Activated CD8-positive, alpha-beta T cell treated with anti-CD3 and anti-CD28 coated beads for 36 hours (primary cell): ENCODE measurements around the gene PLEKHN1. TPM values are rescaled to one million over a fixed set of nuclear protein-coding genes. Genes with fewer than 3 reads are reported as not detected.

Experiments used
- ATAC-seq: fragments of 200-7000 bp; cut with Tn5 transposase; one replicate; pipeline ENCODE4 v1.10.0; 2021; ENCODE audit warnings: mild to moderate bottlenecking, moderate library complexity
- CTCF ChIA-PET: fragments of 350-600 bp; sonication (Branson Sonifier 250); formaldehyde crosslinking; loops from one replicate; lab custom pipeline; 2021; ENCODE audit warnings: antibody characterized with exemption; lab: Charles Lee
- POLR2A ChIA-PET: fragments of 350-600 bp; sonication (Branson Sonifier 250); formaldehyde crosslinking; loops from one replicate; lab custom pipeline; 2021; ENCODE audit warnings: antibody characterized with exemption; lab: Charles Lee
- DNase-seq: peaks from one replicate; pipeline ENCODE4 v3.0.0-alpha.2; 2020
- H3K27ac Mint-ChIP-seq: one replicate; pipeline ENCODE4 v1.8.0; 2021; ENCODE audit warnings: mild to moderate bottlenecking, mixed read lengths
- H3K27me3 Mint-ChIP-seq: one replicate; pipeline ENCODE4 v1.8.0; 2021; ENCODE audit warnings: mixed read lengths
- H3K36me3 Mint-ChIP-seq: one replicate; pipeline ENCODE4 v1.8.0; 2021; ENCODE audit warnings: low read depth, mixed read lengths
- H3K4me1 Mint-ChIP-seq: one replicate; pipeline ENCODE4 v1.8.0; 2021; ENCODE audit warnings: low read depth, mixed read lengths
- H3K4me3 Mint-ChIP-seq: one replicate; pipeline ENCODE4 v1.8.0; 2021; ENCODE audit warnings: mild to moderate bottlenecking, moderate library complexity, mixed read lengths
- H3K9me3 Mint-ChIP-seq: one replicate; pipeline ENCODE4 v1.8.0; 2021; ENCODE audit warnings: mixed read lengths
- CTCF ChIP-seq: fragments of 200-600 bp; IDR thresholded peaks from one replicate; pipeline ENCODE4 v1.8.0; 2022; ENCODE audit warnings: antibody characterized with exemption, mild to moderate bottlenecking
- intact Hi-C: fragments of 100-400 bp; cut with micrococcal nuclease; formaldehyde crosslinking; loops from one replicate; pipeline ENCODE4 v1.10.0; 2022
- total RNA-seq, 2 experiments: library from RNA; stranded (reverse); gene quantifications; one replicate each; pipeline ENCODE4 v1.2.3, GENCODE V29; 2021

Gene PLEKHN1
- total RNA-seq, 2 experiments from 2014 or later, result 1.0 to 1.3 TPM

GRCh38 chr1:973459-974292, 7.4 kb downstream of the PLEKHN1 start:
- Mint-ChIP-seq H3K4me3 (no peak overlapping the region), H3K4me1 (peaks cover 4% of the 10 kb centered on the region), H3K27ac (no peak overlapping the region), H3K9me3 (peaks cover 2% of the 10 kb centered on the region), H3K36me3 (no peaks in the 10 kb centered on the region), H3K27me3 (peaks cover 23% of the 10 kb centered on the region)
- TF ChIP-seq CTCF, result no peak
- intact Hi-C loops, result no loop called here
- DNase-seq (no peak), ATAC-seq (no peak)
- ChIA-PET POLR2A (no interaction called here), CTCF (interaction anchor here (1.5 kb wide), 1 partner anchor 29 kb away, joined by 3 read pairs; no protein-coding TSS in a partner anchor)

GRCh38 chr1:974293-974640, 8.0 kb downstream of the PLEKHN1 start:
- Mint-ChIP-seq H3K4me3 (no peak overlapping the region), H3K9me3 (peaks cover 2% of the 10 kb centered on the region), H3K4me1 (peaks cover 4% of the 10 kb centered on the region), H3K27ac (no peak overlapping the region), H3K27me3 (peaks cover 21% of the 10 kb centered on the region), H3K36me3 (no peaks in the 10 kb centered on the region)
- intact Hi-C loops, result no loop called here
- TF ChIP-seq CTCF, result no peak
- ChIA-PET CTCF (interaction anchor here (1.5 kb wide), 1 partner anchor 28 kb away, joined by 3 read pairs; no protein-coding TSS in a partner anchor), POLR2A (no interaction called here)
- no peak for ATAC-seq
- no peak for DNase-seq

- H3K36me3 Mint-ChIP-seq, result no peaks in the 10 kb centered on the region
- no peak for ATAC-seq
These were observed 8.5 kb downstream of the PLEKHN1 start for GRCh38 chr1:974687-975328.

GRCh38 chr1:975365-975764, 9.1 kb downstream of the PLEKHN1 start:
- Mint-ChIP-seq H3K27me3 (peaks cover 15% of the 10 kb centered on the region), H3K4me3 (no peak overlapping the region), H3K36me3 (no peaks in the 10 kb centered on the region), H3K4me1 (peaks cover 4% of the 10 kb centered on the region), H3K9me3 (no peaks in the 10 kb centered on the region), H3K27ac (no peak overlapping the region)
- ATAC-seq (no peak), DNase-seq (no peak)
- no peak for TF ChIP-seq CTCF
- ChIA-PET CTCF (no interaction called here), POLR2A (interaction anchor here (1.1 kb wide), 1 partner anchor 139 kb away, joined by 3 read pairs; no protein-coding TSS in a partner anchor)
- intact Hi-C loops, result no loop called here

More at GRCh38 chr1:974687-975328, 8.5 kb downstream of the PLEKHN1 start:
- H3K27ac Mint-ChIP-seq, result no peak overlapping the region
- H3K4me3 Mint-ChIP-seq, result no peak overlapping the region
- DNase-seq, result no peak
- TF ChIP-seq CTCF, result no peak
- intact Hi-C loops, result no loop called here
- H3K9me3 Mint-ChIP-seq, result no peaks in the 10 kb centered on the region
- H3K27me3 Mint-ChIP-seq, result peaks cover 15% of the 10 kb centered on the region
- POLR2A ChIA-PET, result interaction anchor here (1.1 kb wide), 1 partner anchor 140 kb away, joined by 3 read pairs; no protein-coding TSS in a partner anchor
- CTCF ChIA-PET, result no interaction called here
- peaks cover 4% of the 10 kb centered on the region for H3K4me1 Mint-ChIP-seq
